Measurements from ENCODE around the gene SOCS7. TPM values are rescaled to one million over a fixed set of nuclear protein-coding genes. Genes with fewer than 3 reads are reported as not detected.
A peak's percentile ranks its signal among the peaks of the same experiment; 100 is the strongest.

Gene SOCS7
- total RNA-seq, 1 experiment from 2014 or later: 29.2 TPM

DNA sequence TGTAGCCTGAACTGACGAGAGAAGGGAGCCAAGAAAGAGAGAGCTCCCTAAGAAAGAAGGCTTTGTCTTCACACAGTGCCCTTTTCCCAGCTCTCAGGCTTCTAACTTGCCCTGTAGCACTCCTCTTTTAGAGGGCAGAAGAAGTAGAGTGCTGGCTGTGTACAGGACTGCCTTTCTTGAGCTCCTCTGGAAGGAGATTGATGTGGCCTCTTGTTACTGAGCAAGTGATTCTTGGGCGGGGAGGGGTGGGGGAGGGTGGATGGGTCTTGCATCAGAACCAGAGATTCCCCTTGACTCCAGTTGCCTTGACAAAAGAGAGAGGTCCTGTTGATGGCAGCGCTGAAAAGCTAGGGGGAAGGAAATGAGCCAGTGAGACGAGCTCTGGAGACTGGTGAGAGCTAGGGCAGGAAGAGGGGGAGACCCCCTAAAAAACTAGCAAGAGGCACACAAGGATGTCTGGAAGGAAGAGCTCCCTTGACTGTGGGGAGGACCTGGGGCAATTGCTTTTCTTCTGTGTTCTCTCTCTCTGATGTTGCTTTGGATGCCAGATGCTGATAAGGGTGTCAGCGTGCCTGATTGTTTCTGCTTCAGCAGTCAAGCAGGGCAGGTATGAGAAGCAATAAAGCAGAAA lies 26.3 kb upstream of the SOCS7 start:
- no peak for TF ChIP-seq CTCF (IDR thresholded peaks at IDR 0.05; ENCODE audit: insufficient read depth in 1 of 2, low read depth in 1 of 2, low read length in 1 of 2, severe bottlenecking in 1 of 2, unreplicated experiment in 1 of 2)
- Histone ChIP-seq H3K36me3 (ENCODE audit: control insufficient read depth, insufficient read depth, low read length) (peaks cover 5% of the 10 kb centered on the region), H3K27me3 (replicated peaks; ENCODE audit: control insufficient read depth, insufficient read depth, low read length) (no peaks in the 10 kb centered on the region), H3K4me3 (ENCODE audit: low read depth, low read length) (no peak overlapping the region), H3K4me1 (peaks cover 29% of the 10 kb centered on the region), H3K9me3 (no peaks in the 10 kb centered on the region)
- peaks cover 48% of the 10 kb centered on the region for H3K36me3 Mint-ChIP-seq (ENCODE audit: insufficient read depth, unreplicated experiment)
- DNase-seq: no peak
- peaks cover 21% of the 10 kb centered on the region for H3K4me1 Mint-ChIP-seq (ENCODE audit: low read depth, unreplicated experiment)
- no peaks in the 10 kb centered on the region for H3K9me3 Mint-ChIP-seq (ENCODE audit: unreplicated experiment)
- POLR2A ChIA-PET: interaction anchor here (0.8 kb wide), 1 partner anchor 26 kb away, joined by 3 read pairs; no protein-coding TSS in a partner anchor
- intact Hi-C loops (cut with micrococcal nuclease; ENCODE audit: unreplicated experiment): no loop called here
- H3K4me3 Mint-ChIP-seq (ENCODE audit: unreplicated experiment): peak overlapping the region; percentile 40
- peak overlapping the region; percentile 60 for H3K27ac Mint-ChIP-seq (ENCODE audit: unreplicated experiment)
- BruUV-seq (replicated peaks): no TSS peak
- CTCF ChIA-PET: interaction anchor here (0.5 to 2.0 kb wide), 5 partner anchors 8 to 89 kb away, joined by 3 to 14 read pairs (median 5); partner anchors contain the start of gene SOCS7
- peaks cover 3% of the 10 kb centered on the region for H3K27me3 Mint-ChIP-seq (ENCODE audit: insufficient read depth, unreplicated experiment)

DNA sequence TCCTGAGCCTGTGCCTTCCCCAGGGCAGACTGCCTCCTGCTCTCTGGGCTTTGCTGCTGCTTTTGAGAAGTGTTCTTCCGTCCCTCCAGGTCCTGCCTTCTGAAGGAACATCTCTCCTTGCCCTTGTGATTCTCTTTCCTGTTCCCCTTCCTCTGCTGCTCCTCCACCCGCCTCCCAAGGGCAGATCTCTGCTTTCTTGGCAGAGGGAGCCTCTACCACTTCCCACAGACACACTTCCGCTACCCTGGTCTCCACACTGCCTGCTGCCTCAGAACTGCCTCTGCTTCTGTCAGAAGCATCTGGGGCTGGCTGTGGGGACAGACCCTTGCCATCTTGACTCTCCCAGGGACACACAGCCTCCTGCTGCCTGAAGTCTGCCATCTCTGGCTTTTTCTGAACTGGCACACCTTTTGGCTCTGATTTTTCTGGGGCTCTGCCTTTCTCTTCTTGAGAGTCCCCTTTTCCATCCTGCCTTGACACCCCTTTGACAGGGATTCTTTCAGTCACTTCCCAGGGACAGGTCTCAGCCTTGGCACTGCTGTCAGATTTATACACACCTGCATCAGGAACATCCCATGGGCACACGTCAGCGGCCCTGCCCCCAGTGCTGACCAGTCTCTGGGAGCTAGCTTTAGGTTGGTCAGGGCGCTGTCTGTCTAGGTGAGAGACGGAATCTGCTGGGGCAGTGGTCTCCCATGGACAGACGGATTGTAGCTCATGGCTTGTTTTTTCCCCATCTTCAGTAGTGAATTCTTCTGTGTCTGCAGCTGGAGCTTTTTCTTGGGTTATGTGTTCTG lies 24.4 kb upstream of the SOCS7 start:
- BruUV-seq (replicated peaks): no TSS peak
- Mint-ChIP-seq H3K27me3 (ENCODE audit: insufficient read depth, unreplicated experiment) (peaks cover 3% of the 10 kb centered on the region), H3K9me3 (ENCODE audit: unreplicated experiment) (no peaks in the 10 kb centered on the region), H3K4me1 (ENCODE audit: low read depth, unreplicated experiment) (peaks cover 19% of the 10 kb centered on the region), H3K36me3 (ENCODE audit: insufficient read depth, unreplicated experiment) (peaks cover 32% of the 10 kb centered on the region), H3K4me3 (ENCODE audit: unreplicated experiment) (no peak overlapping the region), H3K27ac (ENCODE audit: unreplicated experiment) (peak overlapping the region; percentile 4)
- ChIA-PET CTCF (interaction anchor here (0.6 to 0.9 kb wide), 2 partner anchors 22 to 176 kb away, joined by 3 read pairs; no protein-coding TSS in a partner anchor), POLR2A (no interaction called here)
- DNase-seq: no peak
- TF ChIP-seq CTCF (IDR thresholded peaks at IDR 0.05; ENCODE audit: insufficient read depth in 1 of 2, low read depth in 1 of 2, low read length in 1 of 2, severe bottlenecking in 1 of 2, unreplicated experiment in 1 of 2): no peak
- H3K4me1 ChIP-seq: peaks cover 28% of the 10 kb centered on the region
- no peaks in the 10 kb centered on the region for H3K9me3 ChIP-seq
- H3K36me3 ChIP-seq (ENCODE audit: control insufficient read depth, insufficient read depth, low read length): peaks cover 4% of the 10 kb centered on the region
- H3K4me3 ChIP-seq (ENCODE audit: low read depth, low read length): no peak overlapping the region
- no peaks in the 10 kb centered on the region for H3K27me3 ChIP-seq (replicated peaks; ENCODE audit: control insufficient read depth, insufficient read depth, low read length)
- intact Hi-C loops (cut with micrococcal nuclease; ENCODE audit: unreplicated experiment): no loop called here

- peaks cover 3% of the 10 kb centered on the region for H3K27me3 Mint-ChIP-seq (ENCODE audit: insufficient read depth, unreplicated experiment)
- no peaks in the 10 kb centered on the region for H3K9me3 Mint-ChIP-seq (ENCODE audit: unreplicated experiment)
- POLR2A ChIA-PET: no interaction called here
- CTCF ChIA-PET: interaction anchor here (0.9 kb wide), 1 partner anchor 21 kb away, joined by 3 read pairs; no protein-coding TSS in a partner anchor
- TF ChIP-seq CTCF (IDR thresholded peaks at IDR 0.05; ENCODE audit: insufficient read depth in 1 of 2, low read depth in 1 of 2, low read length in 1 of 2, severe bottlenecking in 1 of 2, unreplicated experiment in 1 of 2): no peak
- peak overlapping the region; percentile 34 for H3K27ac Mint-ChIP-seq (ENCODE audit: unreplicated experiment)
- peaks cover 19% of the 10 kb centered on the region for H3K4me1 Mint-ChIP-seq (ENCODE audit: low read depth, unreplicated experiment)
- peaks cover 28% of the 10 kb centered on the region for H3K4me1 ChIP-seq
- H3K4me3 ChIP-seq (ENCODE audit: low read depth, low read length): no peak overlapping the region
- H3K27me3 ChIP-seq (replicated peaks; ENCODE audit: control insufficient read depth, insufficient read depth, low read length): no peaks in the 10 kb centered on the region
- intact Hi-C loops (cut with micrococcal nuclease; ENCODE audit: unreplicated experiment): no loop called here
- H3K9me3 ChIP-seq: no peaks in the 10 kb centered on the region
- no peak for DNase-seq
- peaks cover 3% of the 10 kb centered on the region; the same call in 1 of the 2 replicates for H3K36me3 ChIP-seq (ENCODE audit: control insufficient read depth, insufficient read depth, low read length)
- BruUV-seq (replicated peaks): no TSS peak
- peaks cover 24% of the 10 kb centered on the region for H3K36me3 Mint-ChIP-seq (ENCODE audit: insufficient read depth, unreplicated experiment)
- no peak overlapping the region for H3K4me3 Mint-ChIP-seq (ENCODE audit: unreplicated experiment)
Measured at GRCh38 chr17:38327936-38328335, 23.7 kb upstream of the SOCS7 start.

Data from Caco-2 (cell line).